ENCODE data around the gene ZSWIM6.

The ZSWIM6 gene

DNA sequence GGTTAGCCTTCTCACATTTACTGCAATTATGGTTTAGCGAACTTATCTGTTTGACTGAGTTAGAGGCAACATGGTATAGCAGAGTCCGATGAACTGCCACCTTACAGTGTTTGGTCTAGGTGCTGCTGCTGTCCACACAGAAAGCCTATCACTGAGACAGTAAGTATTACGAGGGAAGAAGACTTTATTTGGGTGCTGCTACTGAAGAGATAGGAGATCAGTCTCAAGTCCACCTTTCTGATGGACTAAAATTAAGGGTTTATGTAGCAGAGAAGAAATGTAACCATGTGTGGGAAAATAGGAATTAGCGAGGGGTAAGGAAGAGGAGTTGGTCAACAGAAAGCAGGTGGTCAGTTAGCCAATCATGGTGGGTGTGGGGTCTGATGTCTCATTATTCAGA lies 109.7 kb downstream of the ZSWIM6 start:
- DNase-seq (ENCODE audit: low read depth) = no peak

- no peak for DNase-seq (ENCODE audit: low read depth)
These were observed 115.9 kb downstream of the ZSWIM6 start for GRCh38 chr5:61447780-61448495.

- DNase-seq (ENCODE audit: low read depth) = no peak
These were observed 117.9 kb downstream of the ZSWIM6 start for GRCh38 chr5:61449804-61450492.

GRCh38 chr5:61450493-61451279 lies 118.6 kb downstream of the ZSWIM6 start:
- DNase-seq (ENCODE audit: low read depth) = no peak

GRCh38 chr5:61455179-61456006 lies 123.3 kb downstream of the ZSWIM6 start:
- no peak for DNase-seq (ENCODE audit: low read depth)

DNA sequence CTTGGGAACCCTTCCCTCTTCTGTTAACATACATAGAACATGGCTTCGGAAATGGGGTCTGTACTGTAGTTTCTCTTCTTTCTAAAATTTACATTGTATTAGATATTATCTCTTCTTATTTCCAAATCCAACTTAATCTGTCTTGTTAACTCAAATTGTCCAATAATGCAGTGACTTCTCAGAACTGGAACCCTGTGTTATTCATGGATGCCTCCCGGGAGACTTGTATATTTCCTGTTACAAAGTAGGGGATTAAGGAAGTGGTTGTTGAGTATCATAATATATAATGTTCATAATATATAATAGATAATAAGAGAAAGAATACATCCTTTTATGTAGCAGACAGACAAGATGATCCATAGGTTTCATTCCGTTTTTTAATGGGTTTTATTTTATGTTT lies 128.4 kb downstream of the ZSWIM6 start:
- no peak for DNase-seq (ENCODE audit: low read depth)

GRCh38 chr5:61461417-61461816 lies 129.4 kb downstream of the ZSWIM6 start:
- no peak for DNase-seq (ENCODE audit: low read depth)

DNA sequence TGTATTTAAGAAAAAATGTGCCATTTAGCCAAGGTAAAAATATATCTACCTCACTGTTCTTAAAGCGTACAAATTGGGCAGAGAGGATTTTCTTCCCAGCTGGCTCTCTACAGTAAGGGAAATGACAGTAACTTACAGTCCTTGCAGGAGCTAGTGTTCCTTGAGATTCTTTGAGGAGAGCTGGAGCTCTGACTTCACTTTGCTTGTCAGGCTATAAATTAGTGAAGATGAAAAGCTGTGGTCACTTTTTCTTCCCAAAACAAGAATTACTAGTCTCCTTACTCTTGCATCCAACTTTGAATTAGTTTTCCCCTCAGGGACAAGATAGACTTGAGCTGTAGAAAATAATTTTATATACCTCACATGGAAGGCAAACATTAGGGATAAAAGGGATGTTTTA lies 129.9 kb downstream of the ZSWIM6 start:
- DNase-seq (ENCODE audit: low read depth) = no peak

DNA sequence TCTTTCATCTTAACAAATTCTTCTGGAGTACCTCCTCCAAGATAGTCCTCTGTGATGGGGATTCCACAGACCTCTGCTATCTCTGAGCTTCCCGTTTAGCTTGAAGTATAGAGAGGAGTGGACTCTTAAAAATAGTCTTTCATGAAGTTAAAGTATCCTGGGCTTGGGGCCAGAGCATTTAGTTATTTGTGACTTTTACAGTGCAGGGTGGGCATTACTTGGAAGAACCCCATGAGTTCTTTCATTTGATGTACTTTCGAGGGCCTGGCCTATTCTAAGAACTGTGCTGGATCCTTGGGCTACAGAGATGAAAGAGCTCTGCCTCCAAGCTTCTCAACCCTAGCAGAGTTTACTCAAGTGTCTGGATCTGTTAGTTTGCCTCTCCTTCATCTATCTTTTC lies 131.5 kb downstream of the ZSWIM6 start:
- no peak for DNase-seq (ENCODE audit: low read depth)

GRCh38 chr5:61464512-61464911 lies 132.5 kb downstream of the ZSWIM6 start:
- DNase-seq (ENCODE audit: low read depth) = no peak

DNA sequence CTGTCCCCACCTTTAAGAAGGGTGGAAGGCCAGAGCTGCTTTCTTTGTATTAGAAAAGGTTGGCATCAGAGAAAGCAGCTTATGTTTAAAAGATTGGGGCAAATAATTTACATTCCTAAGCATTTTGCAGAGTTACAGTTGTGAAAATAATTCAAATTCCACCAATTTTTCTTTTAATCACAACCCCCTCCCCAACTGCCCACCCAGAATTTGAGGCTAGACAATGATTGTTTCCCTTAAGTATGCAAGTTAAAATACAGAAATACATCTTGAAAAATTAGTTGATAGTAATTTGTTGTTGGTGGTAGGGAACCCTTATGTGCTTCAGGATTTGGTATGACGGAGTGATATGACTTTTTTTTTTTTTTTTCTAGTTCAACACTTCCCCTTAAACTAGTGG lies 133.0 kb downstream of the ZSWIM6 start:
- DNase-seq (ENCODE audit: low read depth) = no peak

GRCh38 chr5:61465496-61465895 lies 133.4 kb downstream of the ZSWIM6 start:
- no peak for DNase-seq (ENCODE audit: low read depth)

DNA sequence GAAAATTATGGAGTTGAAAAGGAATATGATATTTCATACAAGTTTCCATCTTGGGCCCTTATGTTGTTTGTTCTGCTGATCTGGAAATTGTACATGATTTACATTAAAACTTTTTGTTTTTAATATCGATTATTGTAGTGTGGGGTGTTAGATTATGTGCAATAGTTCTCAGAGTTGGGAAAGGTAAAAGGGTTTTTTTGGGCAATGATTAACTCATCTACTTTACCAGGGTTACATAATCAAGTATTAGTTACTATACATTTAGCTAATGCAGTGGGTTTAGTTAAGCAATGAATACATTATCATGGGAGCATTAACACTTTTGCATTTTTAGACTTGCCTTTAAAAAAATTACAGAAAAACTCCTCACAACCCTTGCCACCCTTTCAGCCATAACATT lies 134.0 kb downstream of the ZSWIM6 start:
- no peak for DNase-seq (ENCODE audit: low read depth)

- no peak for DNase-seq (ENCODE audit: low read depth)
These were observed 135.9 kb downstream of the ZSWIM6 start for GRCh38 chr5:61467766-61468482.

DNA sequence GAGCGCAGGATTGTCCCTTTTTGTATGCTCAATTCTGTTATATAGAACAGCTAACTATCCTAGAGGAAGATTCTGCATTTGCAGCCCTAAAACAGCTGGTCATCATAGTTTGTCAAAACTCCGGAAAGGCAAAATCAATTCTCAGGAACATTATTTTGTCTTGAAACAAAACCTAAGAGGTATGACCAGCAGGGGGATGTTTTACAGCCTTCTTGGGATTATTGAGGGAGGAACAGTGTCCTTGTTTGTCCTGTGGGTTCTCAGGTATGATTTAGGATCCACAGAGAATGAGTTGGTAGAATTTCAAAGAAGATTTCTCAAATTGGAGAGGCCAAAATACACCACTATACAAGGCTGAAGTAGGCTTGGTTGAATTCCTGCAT lies 136.4 kb downstream of the ZSWIM6 start:
- no peak for DNase-seq (ENCODE audit: low read depth)

GRCh38 chr5:61471352-61471751 lies 139.3 kb downstream of the ZSWIM6 start:
- DNase-seq (ENCODE audit: low read depth) = no peak

- no peak for DNase-seq (ENCODE audit: low read depth)
These were observed 140.3 kb downstream of the ZSWIM6 start for GRCh38 chr5:61472172-61472958.

DNA sequence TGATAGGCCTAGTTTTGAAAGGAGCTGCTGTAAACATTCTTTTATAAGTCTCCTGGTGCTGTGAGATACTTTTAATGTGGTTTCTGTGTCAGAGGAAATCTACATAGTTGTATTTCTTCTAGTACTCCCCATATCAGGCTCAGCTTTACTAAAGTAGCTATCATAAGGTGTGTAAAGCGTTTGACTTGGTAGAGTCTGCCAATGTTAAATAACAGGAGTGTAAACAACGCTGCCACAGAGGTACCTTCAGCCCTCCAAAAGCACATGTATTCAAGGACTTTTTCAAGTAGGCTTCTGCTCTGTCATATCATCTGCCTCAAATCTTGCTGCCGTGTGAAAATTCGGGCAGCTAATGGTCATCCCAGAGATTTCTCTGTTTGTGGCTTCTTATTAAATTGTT lies 142.7 kb downstream of the ZSWIM6 start:
- DNase-seq (ENCODE audit: low read depth) = no peak

DNA sequence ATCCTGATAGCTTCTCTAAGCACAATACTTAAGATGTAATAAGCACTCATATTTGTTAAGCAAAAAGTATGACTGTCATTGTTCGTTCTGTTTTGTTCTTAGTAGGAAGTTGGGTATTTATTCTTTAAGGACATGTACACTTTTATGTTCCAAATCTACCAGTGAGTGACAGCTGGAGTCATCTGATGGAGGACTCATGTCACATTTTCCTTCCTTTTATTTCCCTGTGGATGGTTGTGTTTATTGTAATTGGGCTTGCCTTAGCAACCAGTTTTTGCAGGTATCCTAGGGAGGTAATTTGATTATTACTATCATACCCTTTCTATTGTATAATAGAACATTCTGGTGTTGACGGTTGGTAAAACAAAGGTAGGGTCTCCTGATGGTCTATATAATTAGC lies 145.7 kb downstream of the ZSWIM6 start:
- DNase-seq (ENCODE audit: low read depth) = no peak

- no peak for DNase-seq (ENCODE audit: low read depth)
These were observed 148.0 kb downstream of the ZSWIM6 start for GRCh38 chr5:61479850-61480614.

Measured in T-helper 22 cell (primary cell).